Measurements from ENCODE around the gene TENM4.

DNA sequence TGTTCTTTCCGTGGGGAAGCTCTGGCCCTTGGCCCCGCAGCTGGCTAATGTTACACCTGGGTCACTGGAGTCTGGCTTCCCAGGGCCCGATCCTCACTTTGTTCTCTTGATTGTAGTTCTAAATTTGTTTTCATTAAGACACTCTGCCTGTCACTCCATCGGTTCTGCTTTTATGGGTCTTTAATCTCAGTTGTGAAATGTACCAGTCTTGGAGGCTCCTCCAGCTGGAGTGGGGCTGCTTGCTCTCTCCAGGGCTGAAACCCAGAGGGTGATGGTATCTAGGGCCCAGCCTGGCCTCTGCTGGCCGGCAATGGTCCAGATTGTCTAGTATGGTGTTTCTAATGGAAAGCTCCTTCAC is 352.9 kb downstream of the TENM4 start:
- no peak for TF ChIP-seq POLR2AphosphoS5 (IDR thresholded peaks at IDR 0.05; ENCODE audit: low read depth, low read length)
- TF ChIP-seq, protein P1, sequence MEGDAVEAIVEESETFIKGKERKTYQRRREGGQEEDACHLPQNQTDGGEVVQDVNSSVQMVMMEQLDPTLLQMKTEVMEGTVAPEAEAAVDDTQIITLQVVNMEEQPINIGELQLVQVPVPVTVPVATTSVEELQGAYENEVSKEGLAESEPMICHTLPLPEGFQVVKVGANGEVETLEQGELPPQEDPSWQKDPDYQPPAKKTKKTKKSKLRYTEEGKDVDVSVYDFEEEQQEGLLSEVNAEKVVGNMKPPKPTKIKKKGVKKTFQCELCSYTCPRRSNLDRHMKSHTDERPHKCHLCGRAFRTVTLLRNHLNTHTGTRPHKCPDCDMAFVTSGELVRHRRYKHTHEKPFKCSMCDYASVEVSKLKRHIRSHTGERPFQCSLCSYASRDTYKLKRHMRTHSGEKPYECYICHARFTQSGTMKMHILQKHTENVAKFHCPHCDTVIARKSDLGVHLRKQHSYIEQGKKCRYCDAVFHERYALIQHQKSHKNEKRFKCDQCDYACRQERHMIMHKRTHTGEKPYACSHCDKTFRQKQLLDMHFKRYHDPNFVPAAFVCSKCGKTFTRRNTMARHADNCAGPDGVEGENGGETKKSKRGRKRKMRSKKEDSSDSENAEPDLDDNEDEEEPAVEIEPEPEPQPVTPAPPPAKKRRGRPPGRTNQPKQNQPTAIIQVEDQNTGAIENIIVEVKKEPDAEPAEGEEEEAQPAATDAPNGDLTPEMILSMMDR (IDR thresholded peaks at IDR 0.05): no peak
